Hypothalamus (tissue), 51 donors: ENCODE measurements around the gene SNCB.

Source experiments
- DNase-seq, 51 donors: peaks; one replicate each; lab custom pipeline; 2025; lab: John Stamatoyannopoulos, UW

Gene SNCB

DNA sequence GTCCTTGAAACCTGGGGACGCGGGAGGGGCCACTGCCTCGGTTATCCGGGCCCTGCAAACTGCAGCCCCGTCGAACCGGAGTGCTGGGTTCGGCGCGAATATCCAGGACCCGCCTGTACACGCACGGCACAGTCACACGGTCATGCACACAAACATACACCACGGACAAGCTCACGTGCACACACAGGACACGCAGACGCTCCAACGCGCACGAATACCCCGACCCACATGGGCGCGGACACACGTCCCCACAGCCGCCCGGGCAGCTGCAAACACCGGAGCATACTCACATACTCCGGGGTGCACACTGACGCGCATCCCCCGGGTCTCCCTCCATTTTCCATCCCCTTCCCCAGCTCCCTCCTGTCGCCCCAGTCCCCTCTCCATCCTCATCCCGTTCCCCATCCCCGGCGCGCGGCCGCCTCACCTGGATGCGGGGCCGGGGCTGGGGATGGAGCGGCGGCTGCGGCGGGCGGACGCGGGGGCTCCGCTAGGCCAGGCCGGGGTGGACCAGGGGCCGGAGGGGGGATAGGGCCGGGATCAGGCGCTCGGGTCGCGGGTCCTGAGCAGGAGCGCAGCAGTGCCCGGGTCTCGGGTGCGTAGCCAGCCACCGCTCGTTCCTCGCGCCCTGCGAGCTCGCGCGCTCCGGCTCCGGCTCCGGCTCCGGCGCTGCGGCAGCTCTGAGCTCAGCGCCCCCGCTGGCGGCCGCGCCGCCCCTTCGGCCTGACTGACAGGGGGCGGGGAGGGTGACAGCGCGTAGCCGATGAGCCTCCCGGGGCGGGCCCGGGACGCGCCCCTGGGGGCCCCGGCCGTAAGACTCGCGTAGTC, at the start of gene SNCB, which contains the start of gene EIF4E1B:
TSS of gene SNCB (minus strand) at position 682 of the 828 bp plus-strand sequence. CDS start 880 bp downstream, outside the sequence.
TSS of gene EIF4E1B (plus strand) at position 823 of the 828 bp plus-strand sequence. CDS start 12,113 bp downstream, outside the sequence.
- DNase-seq = peak in 20 of 51 donors; percentile 16 to 60 (median 38)

- DNase-seq = no peak
Observed at GRCh38 chr5:176679365-176680225, 49.3 kb upstream of the SNCB start.

DNA sequence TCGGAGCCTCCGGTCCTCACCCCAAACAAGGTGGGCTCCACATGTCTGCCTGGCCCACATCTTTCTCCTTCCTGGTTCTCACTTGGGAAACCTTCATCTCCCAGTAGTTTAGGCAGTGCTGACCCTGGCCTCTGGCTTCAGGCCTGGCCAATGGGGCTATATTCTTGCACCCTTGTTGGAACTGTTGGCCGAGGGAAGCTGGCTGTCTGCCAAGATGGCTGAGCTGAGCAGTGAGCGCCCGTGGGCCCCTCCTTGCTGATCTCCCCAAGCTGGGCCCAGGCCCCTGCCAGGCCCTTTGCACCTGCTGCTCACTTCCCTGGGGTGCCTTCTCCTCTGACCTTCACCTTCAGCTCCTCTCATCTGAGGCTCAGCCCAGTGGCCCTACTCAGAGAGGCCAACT, 48.2 kb upstream of the SNCB start:
- DNase-seq = no peak

DNA sequence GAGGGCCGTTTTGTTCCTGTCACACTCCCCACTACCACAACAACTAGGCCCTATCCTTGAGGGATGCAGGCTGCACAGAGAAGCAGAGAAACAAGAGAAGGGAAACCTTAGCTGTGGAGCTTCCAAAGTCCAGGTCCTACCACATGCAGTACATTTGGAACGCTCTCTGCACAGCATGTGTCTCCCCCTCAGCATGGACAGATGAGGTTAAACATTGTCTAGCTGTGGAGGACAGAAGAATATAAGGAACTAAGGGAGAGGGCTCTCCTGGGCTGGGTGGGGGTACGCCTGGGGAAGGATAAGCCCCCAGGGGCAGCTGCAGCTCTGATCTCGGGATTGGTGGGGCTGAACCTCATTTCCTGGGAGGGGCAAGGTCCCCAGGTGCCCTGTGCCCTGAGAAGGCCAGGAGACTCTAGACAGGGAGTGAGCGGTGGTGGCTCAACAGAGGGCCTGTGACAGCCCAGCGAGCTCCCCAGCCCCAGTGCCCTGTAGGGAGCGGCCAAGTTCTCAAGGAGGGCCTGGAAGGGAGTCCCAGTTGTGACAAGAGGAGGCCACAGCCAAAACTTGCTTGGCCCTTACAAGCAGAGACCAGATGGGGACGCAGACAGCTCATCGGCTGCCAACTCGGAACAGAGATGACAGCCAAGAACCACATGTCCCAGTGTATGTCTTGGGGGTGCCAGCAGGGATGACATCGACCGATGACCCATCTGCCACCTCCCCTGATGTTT, 47.0 kb upstream of the SNCB start:
- peak in 1 of 51 donors; percentile 40 for DNase-seq

DNA sequence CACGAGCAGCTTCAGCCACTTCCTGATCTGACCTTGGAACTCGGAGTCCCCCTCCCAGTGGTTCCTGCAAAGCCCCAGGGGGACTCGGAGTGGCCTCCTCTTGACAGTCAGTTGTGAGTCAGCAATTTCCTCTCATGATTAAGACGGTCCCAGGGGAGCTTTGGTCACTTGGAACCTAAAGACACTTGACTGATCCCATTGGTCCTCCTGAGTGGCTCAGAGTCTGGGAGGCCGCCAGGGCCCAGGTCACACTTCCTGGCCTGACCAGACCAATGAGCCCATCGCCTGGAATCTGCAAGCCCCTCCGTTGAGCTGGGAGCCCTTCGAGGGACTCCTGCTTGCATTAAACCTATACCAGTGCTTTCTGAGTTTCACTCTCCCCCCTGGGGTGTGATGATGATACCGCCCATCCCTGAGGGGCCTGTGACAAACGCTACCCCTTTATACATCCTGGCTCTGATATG, 46.1 kb upstream of the SNCB start:
- DNase-seq = no peak

- no peak for DNase-seq
Observed at GRCh38 chr5:176675676-176676360, 45.5 kb upstream of the SNCB start.

- DNase-seq = no peak
Observed at GRCh38 chr5:176674799-176675198, 44.5 kb upstream of the SNCB start.

DNA sequence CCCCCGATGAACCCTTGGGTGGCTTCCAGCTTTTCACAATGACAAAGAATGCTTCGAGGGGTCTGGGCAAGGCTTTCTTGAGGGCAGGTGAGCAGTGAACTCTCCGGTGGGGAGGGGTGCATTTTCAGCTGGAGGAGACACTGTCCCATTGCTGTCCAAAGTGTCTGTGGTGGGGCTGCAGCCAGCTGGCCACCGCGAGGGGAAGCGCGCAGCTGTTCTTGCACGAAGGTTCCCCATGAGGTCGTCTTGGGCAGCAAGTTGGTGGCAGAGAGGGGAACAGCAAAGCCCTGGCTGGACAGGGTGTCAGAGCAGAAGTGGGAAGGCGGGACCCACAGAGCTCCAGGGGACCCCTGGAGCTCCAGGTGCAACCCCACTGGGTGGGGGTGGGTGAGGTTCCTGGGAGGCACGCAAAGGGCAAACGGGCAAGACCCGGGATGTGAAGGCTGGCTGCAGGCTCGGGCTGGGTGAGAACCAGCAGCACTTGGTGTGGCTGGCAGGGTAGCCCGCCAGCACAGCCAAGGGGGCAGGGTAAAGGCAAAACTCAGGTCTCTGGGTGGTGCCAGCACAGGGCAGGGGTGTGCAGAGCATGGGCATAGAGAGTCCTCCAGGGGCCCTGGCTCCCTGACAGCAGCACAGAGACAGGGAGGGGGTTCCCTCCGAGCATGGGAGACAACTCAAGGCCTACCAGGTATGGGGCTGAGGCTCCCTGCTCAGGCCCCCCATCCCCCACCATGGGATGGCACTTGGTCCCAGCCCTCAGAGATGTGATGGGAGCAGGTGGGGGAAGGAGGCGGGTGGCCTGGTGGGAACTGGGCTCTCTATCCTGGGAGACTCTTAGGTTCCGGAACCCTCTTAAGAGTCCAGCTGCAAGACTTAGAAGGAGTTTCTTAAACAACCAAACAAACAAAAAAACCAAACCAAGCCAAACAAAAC, 43.6 kb upstream of the SNCB start:
- DNase-seq = no peak

- DNase-seq = no peak
Observed at GRCh38 chr5:176671890-176672747, 41.8 kb upstream of the SNCB start.

DNA sequence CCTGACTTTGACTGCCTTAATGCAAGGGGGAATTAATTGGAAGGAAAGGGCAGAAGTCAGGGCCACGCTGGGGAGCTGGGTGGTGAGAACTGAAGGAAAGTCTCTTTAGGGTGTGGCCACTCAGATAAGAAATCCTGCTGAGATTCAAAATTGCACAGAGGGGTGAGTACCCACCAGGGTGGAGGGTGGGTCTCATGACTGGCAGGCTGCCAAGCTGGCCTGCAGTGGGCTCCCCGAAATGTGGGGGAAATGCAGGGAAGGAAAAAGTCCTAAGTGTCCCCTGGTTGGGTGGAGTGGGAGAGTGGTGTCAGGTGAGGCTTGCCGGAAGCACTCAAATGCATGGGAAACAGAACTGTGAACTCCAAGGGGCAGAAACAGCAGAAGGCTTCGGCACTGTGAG, 41.1 kb upstream of the SNCB start:
- no peak for DNase-seq

GRCh38 chr5:176670449-176670848, 40.1 kb upstream of the SNCB start:
- DNase-seq = no peak

GRCh38 chr5:176667637-176668036, 37.3 kb upstream of the SNCB start:
- DNase-seq = no peak

DNA sequence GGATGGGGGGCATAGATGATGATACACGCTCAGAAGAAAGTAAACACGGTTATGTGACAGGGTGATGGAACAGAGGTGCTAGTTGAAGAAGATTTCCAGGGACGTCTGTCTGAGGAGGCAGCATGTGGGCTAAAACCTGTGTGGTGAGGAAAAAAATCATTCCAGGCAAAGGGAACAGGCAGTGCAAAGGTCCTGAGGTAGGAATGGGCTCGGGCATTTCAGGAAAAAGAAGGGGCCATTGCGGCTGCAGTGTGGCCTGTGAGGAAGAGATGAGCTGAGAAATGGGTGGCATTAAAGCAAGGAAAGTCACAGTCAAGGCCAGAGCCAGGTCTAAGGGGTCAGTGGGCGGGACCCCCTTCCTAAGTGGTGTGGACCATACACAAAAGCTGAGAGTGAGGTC, 35.2 kb upstream of the SNCB start:
- no peak for DNase-seq

DNA sequence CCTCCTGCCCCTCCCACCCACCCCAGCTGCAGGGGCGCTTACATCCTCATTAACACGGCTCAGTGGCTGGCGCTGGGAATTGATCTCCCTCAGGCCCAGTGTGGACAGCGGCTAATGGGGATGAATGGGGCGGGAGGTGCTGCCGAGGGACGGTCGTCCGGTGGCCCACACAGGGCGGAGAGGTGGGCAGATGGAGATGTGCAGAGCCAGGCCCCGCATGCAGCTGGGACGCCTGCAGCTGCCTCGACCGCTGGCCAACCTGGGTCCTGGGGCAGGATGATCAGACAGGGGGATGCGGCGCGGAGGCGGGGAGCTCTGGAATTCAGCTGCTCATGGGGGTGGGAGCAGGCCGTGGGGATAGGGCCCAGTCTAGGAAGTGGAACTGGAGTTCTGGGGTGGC, 34.6 kb upstream of the SNCB start:
- DNase-seq = no peak

- no peak for DNase-seq
Observed at GRCh38 chr5:176664479-176664878, 34.1 kb upstream of the SNCB start.

DNA sequence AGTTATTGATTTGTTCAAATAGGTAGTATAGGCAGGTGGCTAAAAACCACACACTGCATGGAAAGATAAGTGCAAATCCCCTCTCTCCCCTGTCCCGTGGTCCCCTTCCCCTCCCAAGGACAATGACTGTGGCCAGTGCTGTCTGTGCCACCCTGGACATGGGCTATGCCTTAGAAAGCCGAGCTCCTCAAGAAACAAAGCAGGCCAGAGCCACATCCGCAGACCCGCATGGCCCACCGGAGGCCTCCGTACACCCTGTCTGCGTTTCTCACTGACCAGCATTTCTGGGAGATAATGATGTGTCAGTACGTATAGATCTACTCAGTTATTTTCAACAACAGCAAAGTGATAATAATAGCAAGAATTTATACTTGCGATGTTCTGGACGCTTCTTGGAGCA, 33.2 kb upstream of the SNCB start:
- DNase-seq = no peak

GRCh38 chr5:176662371-176663333, 32.3 kb upstream of the SNCB start:
- no peak for DNase-seq
